Measurements from ENCODE around the gene TMEM125.

TMEM125 gene

DNA sequence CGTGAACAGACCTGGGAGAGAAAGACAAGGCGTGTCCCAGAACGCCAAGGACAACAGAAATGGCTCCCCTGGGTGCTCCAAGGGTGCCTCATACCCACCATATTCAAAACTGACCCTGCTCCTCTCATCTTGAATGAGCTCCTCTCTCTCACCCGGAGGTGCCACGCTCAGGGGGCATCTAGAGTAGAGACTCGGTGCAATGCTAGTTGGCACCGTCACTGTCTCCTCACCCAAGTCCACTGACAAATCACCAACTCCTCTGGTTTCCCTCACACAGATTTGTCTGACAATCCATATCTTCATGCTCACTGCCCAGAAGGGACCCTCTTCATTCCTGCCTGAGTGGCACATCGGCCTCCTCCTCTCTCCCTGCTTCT, 5.0 kb downstream of the TMEM125 start:
- no peak for DNase-seq

DNA sequence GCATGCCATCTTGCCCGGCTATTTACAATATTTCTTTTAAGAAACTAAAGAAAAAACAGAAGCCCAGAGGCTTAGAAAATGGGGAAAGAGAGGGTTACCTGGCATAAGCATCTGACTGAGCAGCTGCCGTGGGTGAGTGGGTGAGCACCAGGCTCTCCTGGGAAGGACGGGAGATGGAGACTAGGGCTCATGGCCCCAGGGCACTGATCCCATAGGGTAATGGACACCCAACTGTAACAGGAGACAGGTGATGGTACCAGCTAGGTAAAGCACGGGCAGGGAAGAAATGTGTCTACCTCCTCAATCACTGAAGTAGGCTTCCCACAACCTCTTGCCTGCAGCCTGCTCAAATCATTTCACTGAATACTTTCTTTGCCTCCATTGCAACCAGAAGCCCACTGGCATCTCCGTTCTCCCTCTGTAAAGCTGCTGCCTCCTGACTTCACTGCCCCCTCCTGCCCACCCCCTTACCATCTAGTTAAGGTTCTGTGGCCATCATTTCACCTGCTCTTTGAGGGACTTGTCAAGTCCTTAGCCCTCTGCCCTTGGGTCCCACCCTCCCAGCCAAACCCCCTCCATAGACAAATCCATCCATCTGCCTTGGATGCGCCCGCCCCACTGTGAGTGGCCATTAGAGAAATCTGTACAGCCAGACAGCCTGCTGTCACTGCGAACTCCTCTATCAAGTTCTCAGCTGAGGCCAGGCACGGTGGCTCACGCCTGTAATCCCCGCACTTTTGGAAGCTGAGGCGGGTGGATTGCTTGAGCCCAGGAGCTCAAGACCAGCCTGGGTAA, 6.2 kb downstream of the TMEM125 start:
- no peak for DNase-seq

DNA sequence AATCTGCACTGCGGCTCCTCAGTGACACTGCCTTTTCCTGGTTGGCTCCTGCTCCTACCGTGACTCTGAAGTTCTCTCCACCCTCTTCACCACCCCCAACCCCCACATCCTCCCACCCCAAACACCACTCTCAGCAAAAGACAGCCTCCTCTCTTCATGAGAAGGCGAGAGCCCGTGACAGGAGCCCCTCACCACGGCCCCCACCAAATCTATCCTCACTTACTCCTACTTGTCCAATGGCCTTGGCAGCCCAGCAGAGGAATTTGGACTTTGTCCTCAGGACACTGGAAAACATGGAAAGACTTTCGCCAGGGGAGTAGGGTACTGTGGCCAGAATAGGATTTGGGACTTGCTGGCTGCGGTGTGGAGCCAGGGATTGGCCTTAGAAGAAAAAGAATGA, 6.9 kb downstream of the TMEM125 start:
- no peak for DNase-seq

DNA sequence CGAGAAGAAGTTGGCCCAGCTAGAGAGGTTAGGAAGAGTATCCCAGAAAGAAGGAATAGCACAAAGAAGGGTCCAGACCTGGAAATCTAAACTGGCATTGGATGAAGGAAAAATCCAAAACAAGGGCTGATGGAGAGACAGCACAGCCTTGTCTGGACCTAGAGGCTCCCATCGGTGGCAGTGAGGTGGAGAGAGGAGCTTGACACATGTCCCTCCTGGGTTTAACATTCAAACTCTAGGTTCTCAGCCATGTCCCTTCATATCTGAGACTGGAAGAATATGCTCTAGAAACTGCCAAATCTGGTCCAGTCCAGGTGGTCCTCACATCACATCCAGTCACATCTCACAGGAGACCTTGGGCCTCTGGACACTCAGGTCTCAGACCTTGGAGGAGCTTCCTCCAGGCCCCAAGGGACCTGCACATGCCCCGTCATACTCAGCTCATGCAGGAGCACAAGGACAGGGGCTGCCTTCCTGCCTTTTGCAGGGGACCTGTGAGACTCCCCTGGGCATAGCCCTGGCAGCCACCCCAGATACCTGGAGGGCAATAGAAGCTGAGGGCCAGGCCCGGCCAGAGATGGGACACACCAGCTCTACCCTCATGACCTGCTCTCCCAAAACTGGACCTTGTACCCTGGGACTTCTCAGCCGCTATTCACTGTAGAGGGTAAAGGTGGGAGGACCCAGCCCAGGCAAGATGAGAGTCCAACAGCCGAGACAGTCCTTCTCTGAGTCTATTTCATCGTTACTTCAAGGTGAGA, 7.5 kb downstream of the TMEM125 start:
- no peak for DNase-seq

DNA sequence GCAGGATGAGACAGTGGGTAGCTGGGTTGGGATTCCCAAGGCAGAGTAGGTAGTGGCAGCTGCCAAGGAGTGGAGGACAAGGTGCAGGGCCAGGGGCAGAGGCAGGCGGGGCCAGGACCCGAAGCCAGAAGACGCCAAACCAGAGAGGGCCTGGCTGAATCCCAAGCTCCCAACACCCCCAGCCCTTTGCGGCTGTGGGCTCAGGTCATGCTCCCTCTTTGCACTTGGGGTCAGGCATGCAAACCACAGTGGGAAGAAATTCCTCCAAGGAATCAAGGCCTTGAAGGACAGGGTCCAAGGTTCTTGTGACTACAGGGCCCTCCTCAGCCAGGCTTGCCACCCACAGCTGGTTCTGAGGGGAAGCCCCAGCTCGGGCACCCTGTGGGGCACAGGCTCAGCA, 9.4 kb downstream of the TMEM125 start:
- no peak for DNase-seq

DNA sequence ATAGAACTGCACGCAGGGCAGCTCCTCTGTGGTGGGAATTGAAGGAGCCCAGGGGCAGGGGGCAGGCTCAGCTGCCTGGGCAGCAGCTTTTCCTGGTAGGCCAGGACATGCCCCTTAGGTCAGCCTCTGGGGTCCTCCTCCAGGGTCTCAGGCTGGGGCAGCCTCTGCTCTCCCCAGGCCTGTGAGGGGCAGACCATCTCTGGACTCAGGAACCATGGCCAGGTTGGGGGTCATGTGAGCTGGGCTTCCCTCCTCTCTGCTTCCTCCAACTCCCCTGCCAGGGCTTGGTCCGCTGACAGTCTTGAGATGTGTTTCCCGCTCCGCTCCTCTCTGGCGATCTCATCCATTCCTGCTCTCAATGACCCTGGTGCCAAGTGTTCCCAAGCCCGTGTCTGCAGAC, 9.9 kb downstream of the TMEM125 start:
- DNase-seq: no peak

DNA sequence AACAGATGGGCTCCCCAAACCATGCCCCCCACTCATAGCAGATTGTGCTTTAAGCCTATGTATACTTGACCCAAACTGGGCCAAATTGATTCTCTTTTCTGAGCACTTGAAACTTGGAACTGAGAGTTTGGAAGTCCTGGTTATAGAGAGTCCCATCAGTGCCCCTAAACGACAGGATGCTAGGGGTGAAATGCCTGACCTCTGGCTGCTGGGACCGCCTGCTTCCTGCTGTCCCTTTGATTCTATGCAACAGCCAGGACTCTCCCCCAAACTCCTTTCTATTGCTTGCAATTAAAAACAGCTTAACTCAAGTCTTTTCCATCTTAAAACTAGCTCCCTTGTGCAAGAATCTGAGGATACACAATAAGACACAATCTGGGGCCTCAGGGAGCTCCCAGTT, 10.9 kb downstream of the TMEM125 start:
- no peak for DNase-seq

DNA sequence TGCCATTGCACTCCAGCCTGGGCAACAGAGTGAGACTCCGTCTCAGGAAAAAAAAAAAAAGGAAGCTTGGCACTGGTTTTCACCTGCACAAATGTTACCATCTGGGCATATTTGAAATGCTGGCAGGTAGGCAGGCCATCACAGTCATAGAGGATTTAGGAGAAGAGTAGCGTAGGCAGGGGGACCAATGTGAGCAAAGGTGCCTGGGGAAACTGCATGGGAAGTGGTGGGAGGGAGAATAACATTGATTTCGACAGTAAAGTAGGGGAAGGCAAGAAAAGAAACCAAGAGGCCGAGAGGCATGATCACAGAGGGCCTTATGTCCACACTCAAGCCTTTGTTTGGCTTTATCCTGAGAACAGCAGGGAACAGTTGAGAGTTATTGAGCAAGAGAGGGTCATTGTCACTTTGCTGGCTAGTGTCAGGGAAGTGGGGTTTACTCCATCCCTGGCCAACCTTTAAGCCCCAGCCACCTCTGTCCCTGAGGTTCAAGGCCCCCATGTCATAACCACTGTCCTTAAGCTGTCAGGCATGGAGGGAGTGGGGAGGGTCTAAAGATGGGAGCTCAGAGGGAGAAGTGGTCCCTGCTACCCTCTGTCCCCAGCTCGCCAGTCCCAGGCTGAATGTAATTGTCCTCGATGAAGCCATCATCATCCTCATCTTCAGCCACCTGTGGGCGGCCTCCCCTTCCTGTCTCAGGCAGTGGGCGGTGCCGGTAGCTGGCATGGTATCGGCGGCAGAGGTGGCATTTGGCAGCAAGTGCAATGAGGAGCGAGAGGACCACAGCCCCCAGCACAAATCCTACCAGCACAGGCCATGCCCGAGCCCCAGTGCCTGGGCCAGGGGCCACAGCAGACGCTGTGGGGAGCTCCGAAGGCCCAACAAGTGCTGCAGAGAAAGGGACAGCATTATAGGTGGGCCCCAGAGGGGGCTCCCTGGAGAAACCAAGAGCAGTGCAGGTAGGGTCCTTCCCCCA, 12.7 kb downstream of the TMEM125 start:
- no peak for DNase-seq

DNA sequence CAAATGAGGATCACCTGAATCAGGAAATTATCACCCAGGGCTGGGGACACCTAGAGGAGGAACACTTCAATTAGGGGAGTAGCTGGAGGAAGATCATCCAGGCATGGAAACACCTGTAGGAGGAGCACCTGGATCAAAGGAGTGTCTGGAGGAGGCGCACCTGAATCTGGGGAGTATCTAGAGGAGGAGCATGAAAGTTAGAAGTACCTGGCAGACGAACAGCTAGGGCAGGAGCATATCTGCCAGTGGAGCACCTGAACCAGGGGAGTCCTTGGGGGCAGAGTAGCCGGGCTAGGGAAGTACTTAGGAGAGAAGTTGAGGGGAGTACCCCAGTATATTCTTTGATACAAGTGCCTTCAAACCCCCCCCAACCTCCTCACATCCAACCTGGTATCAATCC, 14.3 kb downstream of the TMEM125 start:
- no peak for DNase-seq

DNA sequence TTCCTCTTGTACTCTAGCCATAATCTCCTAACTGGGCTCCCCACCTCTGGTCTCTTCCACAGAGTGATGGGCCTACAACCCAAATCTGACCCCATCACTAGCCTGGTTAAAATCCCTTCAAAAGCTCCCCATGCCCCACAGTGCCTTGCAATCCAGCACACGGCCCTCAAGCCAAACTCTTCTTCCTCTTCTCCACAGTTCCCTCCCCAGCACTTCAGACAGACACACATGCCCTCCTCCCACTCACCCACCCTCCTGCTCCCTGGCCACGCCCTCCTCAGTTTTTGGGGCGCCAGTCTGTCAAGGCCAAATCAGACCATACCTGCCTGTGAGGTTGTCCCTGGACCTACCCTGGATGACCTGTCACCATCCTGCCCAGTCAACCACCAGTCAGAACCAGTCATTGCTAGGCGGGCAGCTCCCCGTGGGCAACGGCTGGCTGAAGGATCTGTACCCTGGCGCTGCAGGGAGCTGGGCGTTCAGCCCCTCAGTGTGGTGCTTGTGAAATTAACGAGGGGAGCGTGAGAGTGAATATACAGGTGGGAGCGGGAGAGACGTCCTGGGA, 14.8 kb downstream of the TMEM125 start:
- no peak for DNase-seq

DNA sequence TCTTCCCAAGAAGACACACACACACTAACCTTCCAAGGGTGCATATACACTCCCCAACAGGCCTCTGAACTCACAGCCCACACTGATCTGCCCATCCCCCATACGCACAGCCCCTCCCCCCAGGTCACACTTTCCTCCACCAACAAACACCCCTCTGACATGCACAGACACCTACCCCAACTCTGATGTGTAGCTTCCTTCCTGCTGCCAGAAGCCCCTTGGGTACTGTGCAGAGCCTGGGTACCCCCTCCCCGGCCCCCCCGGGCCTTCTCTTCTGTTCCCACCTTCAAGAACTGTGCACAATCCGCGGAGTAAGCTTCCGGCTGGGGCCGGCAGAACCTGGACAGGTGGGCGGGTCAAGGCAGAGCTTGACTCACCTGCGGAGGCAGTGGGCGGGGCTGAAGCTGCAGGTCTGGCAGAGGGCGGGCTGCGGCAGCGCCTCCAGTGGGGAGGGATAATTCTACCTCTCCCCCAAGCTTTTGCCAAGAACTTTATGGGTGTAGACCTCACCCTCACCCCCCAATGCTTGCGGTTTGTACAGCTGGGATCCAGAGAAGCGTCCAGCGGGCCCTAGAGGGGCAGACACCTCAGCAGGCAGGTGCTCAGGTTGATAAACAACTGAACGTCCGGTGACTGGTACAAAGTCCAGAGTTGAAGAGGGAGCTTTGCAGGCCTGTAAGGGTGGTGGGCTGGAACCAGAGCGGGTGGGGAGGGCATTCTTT, 15.6 kb downstream of the TMEM125 start, which contains the start of gene C1orf210:
Gene C1orf210 (minus strand): TSS at position 313 of the 722 bp plus-strand sequence. CDS start 2,311 bp downstream, outside the sequence.
- no peak for DNase-seq

DNA sequence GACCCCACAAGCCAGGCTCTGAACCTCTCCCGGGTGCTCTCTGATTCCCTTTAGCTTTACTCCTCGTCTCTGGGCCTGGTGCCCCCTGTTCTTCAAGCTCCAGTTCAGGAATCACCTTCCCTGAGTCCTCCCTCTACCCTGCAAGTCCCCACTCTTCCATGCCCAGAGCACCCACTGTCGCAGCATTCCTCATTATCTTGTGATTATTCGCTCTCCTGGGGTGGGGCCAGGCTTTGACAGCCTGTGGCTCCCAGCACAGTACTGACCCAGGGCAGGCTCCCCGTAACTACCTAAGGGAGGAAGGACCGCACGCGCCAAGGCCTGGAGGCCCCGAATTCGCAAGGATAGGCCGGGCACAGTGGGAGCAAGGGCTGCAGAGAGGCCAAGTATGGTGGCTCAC, 16.3 kb downstream of the TMEM125 start:
- DNase-seq: no peak

DNA sequence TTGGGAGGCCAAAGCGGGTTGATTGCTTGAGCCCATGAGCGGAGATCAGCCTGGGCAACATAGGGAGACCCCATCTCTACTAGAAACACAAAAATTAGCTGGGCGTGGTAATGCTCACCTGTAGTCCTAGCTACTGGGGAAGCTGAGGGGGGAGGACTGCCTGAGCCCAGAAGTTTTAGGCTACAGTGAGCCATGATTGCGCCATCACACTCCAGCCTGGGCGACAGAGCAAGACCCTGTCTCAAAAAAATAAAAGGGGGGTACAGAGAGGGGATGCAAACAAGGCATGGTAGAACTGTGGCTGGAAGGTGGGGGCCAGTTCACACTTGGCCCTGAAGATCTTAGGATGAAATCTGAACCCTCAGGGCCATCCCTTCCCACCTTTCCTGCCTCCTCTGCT, 16.8 kb downstream of the TMEM125 start:
- DNase-seq: no peak

DNA sequence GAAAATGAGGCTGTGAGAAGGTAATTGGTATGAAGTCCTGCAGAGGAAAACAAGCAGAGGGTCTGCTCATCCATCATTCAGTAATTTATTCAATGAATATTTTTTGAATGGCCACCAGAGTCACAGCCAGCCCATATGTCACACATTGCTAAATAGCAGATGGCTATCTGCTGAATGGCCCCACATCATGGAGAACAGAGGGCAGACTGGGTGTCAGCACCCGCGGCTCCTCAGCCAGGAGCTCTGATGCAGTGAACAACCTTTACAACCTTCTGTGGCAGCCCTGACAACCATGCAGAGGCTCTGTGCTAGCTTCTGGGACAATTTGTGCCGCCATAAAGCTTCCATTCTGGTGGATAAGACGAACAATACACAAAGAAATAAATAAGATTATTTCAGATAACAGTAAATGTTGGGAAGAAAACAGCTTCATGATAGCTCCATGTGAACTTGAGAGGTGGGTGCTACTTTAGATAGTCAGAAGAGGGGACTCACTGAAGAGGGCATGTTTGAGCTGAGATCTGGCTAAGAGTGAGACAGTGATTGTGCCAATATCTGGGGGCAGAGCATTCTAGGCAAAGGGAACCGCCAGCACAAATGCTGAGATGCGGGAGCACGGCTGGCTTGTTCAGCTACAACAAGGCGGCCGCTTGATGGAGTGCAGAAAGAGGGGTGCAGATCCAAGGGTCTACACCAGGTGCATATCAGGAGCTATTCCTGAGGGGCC, 18.4 kb downstream of the TMEM125 start:
- DNase-seq: no peak

DNA sequence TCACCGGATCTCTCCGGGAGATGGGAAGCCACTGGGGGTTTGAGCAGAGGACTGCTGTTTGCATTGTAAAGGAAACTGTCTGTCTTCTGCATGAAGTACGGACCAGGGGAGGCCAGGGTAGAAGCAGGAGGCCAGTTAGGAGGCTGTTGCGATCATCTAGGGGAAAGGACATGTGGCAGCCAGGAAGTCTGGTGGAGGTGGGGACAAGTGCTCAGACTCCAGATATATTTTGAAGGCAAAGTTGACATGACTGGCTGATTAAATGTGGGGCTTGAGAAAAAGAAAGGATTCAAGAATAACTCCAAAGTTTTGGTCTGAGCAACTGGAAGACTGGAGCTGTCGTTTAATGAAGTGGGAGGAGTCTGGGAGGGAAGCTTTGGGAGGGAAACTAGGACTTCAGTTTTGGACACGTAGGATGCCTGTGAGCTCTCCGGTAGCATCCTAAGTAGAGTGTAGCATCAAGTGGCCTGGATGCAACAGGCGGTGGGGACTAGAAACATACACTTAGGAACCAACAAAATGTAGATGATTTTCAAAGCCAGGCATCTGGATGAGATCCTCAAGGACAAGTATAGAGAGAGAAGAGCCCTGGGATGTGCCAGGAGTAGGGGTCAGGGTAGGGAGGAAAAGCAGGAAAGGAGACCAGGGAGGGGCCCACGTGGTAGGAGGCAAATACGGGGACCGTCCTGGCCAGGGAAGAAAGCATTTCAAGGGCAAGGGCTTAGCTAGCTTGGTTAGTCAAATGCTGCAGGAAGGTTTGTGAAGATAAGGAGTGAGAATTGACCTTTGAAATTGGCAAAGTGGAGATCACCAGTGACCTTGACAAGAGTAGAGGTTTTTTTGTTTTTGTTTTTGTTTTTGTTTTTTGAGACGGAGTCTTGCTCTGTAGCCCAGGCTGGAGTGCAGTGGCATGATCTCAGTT, 19.3 kb downstream of the TMEM125 start:
- DNase-seq: no peak

DNA sequence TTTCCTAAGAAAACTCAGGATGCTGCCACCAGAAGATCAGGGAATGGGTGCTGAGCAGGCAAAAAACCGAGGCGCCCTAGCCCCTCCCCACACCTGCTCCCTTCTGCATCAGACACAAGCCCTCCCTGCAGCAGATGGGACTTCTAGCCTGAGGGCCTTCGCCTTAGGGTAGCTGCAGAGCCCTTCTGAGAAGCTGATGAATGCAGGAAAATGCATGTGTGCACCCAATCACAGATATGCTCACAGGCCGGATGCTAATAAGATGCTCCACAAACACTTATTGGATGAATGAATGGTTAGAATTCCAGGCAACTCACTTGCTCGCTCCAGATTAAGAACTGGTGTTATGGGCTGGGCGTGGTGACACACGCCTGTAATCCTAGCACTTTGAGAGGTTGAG, 22.4 kb downstream of the TMEM125 start:
- no peak for DNase-seq

DNA sequence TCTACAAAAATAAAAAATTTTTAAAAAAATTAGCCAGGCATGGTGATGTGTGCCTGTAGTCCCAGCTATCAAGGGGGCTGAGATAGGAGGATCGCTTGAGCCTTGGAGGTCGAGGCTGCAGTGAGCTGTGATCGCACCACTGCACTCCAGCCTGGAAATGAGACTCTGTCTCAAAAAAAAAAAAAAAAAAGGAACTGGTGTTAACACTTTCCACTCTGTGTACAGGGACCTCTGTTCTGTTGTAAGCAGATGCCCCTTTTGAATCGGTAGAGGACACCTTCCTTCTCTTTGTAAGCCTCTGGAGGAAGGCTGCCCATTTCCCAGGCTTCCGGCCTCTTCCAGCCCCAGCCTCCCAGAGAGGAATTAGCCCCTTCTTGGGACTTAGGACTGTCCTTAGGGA, 22.9 kb downstream of the TMEM125 start:
- no peak for DNase-seq

DNA sequence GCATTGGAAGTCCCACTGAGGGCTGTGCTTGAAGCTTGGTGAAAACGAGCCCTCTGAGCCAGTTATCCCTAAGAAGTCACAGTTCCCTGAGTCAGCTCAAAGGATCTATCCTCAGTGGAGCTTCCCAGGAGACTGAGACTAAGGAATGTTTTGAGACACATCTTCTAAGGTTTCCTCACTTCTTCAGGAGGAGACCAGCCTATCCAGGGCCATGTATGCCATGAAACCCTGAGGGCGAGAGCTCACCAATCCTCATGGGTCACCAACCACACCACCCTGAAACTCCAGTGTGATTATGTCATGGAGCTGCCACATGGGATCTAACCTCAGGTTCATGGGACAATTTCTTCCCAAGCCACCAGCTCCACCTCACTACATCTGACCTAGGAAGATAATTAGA, 23.4 kb downstream of the TMEM125 start:
- no peak for DNase-seq

DNA sequence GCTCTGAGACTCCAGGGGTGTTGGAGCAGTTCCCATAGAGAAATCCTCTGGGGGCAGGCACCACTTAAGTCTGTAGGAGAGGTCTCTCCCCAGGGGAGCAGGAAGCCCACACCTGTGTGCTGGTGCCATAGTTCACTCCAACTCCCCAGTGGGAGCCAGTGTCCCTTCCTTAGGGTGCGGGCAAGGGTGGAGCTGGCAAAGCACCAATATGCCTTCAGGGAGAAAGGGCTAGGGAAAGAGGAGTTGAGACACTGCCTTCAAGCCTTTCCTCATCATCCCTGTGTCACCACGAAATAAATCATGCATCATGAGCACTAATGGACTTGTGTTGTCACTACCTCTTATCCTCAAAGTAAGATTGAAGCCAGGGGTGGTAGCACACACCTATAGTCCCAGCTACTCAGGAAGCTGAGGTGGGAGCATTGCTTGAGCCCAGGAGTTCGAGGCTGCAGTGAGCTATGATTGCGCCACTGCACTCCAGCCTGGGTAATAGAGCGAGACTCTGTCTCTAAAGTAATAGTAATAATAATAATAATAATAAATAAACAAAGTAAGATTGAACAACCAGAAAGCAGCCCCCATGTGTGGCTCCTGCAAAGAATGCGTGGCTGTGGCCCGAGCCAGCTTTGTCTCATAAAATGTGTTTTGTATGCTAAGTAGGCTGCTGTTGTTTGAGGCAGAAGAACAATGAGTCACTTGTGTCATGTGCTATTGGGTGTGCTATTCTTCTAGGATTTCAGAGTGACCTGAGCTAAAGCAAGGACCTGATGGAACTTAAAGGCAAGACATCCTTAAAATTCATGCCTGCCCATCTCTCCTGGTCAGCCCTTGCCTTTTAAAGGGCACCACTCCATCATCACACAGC, 24.3 kb downstream of the TMEM125 start:
- no peak for DNase-seq
